GM12874 (cell line): ENCODE data around the gene EPB41L2.

ENCODE experiments used
- TF ChIP-seq, protein P1 (sequence below): IDR thresholded peaks from 2 replicates; pipeline ENCODE4 v1.5.1; 2011; ENCODE audit warnings: low read depth, mild to moderate bottlenecking, control low read depth, low read length, moderate library complexity; ENCODE audit not compliant: insufficient read depth

EPB41L2 gene

DNA sequence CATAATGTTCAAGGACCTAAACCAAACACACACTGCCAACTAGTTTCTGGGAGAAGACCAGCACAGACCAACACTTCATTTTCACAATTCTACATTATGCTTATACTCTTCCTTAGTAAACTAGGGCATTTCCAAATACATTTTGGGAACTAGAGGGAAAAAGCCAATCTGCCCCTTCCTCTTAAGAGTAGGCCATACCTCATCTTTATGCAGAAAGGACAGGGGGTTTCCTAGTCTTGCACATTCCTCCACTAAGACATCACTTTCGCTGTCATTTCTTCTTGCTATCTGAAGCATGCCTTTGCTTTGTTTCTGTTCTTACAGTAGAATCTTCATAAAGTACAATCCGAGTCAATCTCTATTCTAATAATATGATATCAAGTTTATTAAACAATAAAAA lies 130.1 kb downstream of the EPB41L2 start:
- TF ChIP-seq, protein P1, sequence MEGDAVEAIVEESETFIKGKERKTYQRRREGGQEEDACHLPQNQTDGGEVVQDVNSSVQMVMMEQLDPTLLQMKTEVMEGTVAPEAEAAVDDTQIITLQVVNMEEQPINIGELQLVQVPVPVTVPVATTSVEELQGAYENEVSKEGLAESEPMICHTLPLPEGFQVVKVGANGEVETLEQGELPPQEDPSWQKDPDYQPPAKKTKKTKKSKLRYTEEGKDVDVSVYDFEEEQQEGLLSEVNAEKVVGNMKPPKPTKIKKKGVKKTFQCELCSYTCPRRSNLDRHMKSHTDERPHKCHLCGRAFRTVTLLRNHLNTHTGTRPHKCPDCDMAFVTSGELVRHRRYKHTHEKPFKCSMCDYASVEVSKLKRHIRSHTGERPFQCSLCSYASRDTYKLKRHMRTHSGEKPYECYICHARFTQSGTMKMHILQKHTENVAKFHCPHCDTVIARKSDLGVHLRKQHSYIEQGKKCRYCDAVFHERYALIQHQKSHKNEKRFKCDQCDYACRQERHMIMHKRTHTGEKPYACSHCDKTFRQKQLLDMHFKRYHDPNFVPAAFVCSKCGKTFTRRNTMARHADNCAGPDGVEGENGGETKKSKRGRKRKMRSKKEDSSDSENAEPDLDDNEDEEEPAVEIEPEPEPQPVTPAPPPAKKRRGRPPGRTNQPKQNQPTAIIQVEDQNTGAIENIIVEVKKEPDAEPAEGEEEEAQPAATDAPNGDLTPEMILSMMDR: no peak

DNA sequence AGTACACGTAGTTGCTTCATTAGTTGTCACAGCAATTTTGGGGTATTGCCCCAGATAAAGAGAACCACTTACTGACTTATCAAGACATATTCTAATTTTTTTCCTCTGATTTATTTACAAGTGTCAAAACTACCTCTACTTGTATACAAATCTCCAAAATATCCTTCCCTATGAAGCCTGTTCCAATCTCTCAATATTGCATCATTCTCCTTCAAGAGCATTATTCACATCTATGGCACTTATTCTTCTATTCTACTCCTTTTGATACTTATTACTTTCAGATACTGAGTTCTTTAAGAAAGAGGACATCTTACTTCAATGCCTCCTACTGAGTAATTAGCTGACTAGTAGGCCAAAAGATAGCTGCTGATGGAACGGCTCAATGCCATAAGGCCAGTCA lies 130.6 kb downstream of the EPB41L2 start:
- TF ChIP-seq, protein P1: no peak

DNA sequence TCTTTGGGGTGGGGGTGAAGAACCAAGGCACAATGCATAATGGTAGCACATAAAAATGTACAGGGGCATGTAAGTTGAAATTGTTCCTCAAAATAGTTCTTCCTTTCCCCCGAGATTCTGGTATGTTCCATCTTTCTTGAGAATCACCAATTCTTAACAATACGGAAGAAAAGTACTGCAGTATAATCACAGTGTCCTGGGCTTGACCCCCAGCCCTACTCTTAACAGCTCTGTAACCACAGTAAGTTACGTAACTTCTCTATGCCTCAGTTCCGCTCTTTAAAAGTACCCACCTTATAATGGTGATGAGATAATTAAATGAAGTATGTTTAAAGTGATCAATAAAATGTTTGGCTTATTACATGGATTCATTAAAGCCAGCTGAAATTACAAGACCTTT lies 131.4 kb downstream of the EPB41L2 start:
- TF ChIP-seq, protein P1: no peak

DNA sequence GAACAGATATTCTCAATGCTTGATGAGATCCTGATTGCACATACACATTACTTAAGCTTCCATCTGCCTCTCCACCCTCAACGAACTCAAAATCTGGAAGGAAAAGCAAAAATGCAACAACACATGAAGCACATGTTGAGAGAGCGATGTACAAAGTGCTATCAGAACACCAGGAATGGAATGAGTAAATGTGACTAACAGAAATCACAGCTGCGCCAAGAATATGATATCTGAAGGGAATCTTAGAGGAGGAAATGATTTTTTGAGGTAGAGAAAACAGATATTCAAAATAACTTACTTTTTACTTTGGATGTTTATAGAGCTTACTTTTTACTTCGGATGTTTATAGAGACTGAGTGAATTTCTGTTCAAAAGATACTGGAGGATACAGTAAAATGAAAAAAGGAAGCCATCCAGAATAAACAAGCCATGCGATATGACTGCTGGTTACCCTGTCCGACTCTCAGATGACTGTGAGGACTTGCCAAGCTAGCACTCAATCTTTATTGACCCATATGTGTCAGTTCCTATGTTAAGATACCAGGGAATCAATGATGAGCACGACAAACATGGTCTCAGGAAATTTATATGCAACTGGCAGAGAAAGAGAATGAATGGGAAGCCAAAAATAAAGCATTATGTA lies 133.9 kb downstream of the EPB41L2 start:
- TF ChIP-seq, protein P1: no peak

DNA sequence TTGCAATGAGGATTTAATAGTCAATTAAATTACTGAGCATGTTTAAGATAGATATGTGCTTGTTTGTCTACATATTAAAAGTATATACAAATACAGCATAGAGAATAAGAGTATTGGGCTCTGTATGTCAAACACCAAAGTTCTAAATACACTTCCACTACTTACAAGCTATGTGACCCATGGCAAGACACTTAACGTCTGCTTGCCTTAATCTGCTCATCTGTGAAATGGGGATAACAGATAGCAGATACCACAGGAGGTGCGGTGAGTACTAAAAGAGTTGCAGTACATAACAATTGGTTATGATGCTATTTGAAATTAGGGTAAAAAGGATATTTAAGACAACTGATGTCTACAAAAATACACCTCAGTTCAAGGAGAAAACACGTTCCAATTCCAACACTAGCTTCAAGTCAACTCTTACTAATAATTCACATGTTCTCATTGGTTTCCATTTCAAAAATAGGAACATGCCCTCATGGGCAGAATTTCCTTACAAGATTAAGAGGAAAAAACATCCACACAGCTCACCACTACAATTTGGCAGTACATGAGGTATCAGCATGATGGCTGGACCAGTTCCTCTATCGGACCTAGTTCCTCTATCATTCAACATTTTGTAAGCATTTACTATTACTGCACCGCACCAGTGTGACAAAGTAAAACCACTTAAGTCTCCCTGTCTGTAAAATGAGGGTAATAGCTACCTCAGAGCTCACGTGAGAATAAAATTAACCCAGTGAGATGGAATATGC lies 134.7 kb downstream of the EPB41L2 start:
- TF ChIP-seq, protein P1: no peak

DNA sequence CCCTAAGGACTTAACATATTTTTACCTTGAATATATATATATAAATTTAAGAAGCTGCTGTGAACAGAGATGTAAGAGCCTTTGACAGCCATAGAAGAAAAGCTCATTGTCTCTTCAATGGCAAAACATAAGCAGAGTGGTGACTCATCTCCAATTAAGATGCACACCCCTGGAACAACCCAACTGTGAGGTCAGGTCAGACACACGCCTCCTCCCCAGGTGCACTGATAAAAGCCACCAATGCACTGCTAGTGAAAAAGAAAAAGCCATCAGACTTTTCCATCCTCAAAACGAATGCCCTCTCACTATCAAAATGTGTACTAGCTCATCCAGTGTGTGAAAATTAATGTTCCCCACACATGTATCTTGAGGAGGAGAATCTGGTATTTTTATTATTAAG lies 135.7 kb downstream of the EPB41L2 start:
- TF ChIP-seq, protein P1: no peak

DNA sequence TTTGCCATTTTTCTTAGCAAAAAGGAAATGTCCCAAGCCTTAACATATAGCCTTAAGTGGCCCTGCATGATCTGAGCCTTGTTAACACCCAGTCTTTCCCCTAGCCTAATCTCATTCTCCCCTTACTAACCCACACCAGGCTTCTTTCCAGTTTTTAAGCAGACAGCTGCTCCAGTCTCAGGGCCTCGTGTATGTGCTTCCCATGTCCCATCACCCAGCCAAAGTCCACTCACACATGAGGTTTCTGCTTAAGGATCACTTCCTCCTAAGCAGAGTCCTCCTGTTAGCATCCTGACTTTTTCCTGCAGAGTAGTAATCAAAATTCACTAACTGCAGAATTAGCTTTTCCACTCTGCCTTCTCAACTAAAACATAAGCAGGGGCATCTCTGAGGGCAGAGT lies 139.7 kb downstream of the EPB41L2 start:
- TF ChIP-seq, protein P1: no peak
